ENCODE data around the gene WFS1. TPM values are rescaled to one million over a fixed set of nuclear protein-coding genes. Genes with fewer than 3 reads are reported as not detected.

WFS1 gene
- total and polyA plus RNA-seq, 2 donors (not counting 1 experiment from before 2014, with no cell fraction given), result 25.7 to 37.5 TPM

DNA sequence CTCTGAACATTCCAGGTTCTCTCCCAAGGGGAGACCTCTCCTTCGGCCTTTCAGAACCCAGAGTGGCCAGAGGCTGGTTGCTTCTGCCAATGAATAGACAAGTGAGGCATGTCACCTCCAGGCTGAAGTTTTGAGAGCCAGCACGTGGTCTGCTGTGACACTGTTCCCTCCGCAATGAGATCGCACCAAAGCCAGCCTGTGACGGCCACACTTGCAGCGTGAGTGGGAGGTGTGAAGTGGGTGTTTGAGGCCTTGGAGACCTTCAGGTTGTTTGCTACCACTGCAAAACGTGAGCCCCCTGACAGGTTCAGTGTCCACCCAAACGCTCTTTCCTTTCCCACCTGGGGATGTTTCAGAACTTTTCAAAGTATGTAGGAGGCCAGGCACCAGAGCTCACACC is 81.0 kb downstream of the WFS1 start:
- Histone ChIP-seq H3K27me3 (ENCODE audit: control insufficient read depth, insufficient read depth, low read length) (no peaks in the 10 kb centered on the region), H3K36me3 (ENCODE audit: control insufficient read depth, insufficient read depth, low read length) (no peaks in the 10 kb centered on the region), H3K27ac (ENCODE audit: insufficient read depth, low read length) (no peak overlapping the region), H3K4me2 (ENCODE audit: extremely low read depth, insufficient read depth, low read length) (no peak overlapping the region), H4K20me1 (ENCODE audit: control insufficient read depth, extremely low read depth, insufficient read depth, low read length) (no peaks in the 10 kb centered on the region), H3K4me1 (ENCODE audit: control insufficient read depth, extremely low read depth, insufficient read depth, low read length) (no peaks in the 10 kb centered on the region), H3K4me3 (replicated peaks in 1 of 4; ENCODE audit: control extremely low read depth in 1 of 4, insufficient read depth in 1 of 4, low read depth in 3 of 4, low read length in 4 of 4) (no peak overlapping the region), H3K79me2 (ENCODE audit: control insufficient read depth, insufficient read depth, low read length) (no peaks in the 10 kb centered on the region), H3K9ac (ENCODE audit: insufficient read depth, low read length) (no peak overlapping the region), H3K9me3 (ENCODE audit: control insufficient read depth, insufficient read depth, low read depth, low read length) (no peaks in the 10 kb centered on the region), H2AFZ (ENCODE audit: low read length) (no peak overlapping the region)
- no peak for DNase-seq (ENCODE audit: low read depth in 2 of 2)
- TF ChIP-seq EZH2 (IDR thresholded peaks at IDR 0.05; ENCODE audit: low read length, missing control alignments), result no peak
- TF ChIP-seq, protein P1, sequence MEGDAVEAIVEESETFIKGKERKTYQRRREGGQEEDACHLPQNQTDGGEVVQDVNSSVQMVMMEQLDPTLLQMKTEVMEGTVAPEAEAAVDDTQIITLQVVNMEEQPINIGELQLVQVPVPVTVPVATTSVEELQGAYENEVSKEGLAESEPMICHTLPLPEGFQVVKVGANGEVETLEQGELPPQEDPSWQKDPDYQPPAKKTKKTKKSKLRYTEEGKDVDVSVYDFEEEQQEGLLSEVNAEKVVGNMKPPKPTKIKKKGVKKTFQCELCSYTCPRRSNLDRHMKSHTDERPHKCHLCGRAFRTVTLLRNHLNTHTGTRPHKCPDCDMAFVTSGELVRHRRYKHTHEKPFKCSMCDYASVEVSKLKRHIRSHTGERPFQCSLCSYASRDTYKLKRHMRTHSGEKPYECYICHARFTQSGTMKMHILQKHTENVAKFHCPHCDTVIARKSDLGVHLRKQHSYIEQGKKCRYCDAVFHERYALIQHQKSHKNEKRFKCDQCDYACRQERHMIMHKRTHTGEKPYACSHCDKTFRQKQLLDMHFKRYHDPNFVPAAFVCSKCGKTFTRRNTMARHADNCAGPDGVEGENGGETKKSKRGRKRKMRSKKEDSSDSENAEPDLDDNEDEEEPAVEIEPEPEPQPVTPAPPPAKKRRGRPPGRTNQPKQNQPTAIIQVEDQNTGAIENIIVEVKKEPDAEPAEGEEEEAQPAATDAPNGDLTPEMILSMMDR (conservative IDR thresholded peaks at IDR 0.05 in 1 of 2, IDR thresholded peaks at IDR 0.05 in 1 of 2; ENCODE audit: low read depth in 1 of 2, low read length in 2 of 2), result no peak

DNA sequence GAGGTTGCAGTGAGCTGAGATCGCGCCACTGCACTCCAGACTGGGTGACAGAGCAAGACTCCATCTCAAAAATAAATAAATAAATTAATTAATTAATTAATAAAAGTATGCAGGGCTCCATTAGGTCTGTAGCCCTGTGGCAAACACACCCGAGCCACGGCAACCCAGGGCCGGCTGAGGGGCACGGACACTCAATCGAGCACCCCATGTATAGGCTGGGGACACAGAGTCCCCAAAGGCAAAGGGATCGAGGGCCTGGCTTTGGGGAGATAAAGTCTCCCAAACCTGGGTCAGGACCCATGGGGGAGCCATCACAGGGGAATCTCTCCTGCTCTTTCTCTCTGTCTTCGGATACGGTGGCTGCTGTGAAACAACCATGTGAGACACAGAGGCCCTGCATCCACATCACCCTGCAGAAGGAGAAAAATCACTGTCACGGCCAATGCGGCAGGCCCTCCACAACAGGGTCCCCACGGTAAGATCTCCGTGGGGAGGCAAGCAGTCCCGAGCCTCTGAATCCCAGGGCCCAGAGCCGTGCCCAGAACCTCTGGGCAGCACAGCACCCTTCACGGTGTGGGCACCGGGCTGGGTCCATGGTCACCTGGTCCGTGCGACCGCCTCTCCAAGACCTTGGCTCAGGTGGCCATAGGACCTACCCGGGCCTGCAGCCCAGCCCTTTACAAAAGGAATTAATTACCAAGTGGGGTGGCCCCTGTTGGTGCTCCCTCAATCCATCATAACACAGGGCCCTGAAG is 81.8 kb downstream of the WFS1 start:
- Histone ChIP-seq H3K36me3 (ENCODE audit: control insufficient read depth, insufficient read depth, low read length) (no peaks in the 10 kb centered on the region), H3K27me3 (ENCODE audit: control insufficient read depth, insufficient read depth, low read length) (no peaks in the 10 kb centered on the region), H3K9me3 (ENCODE audit: control insufficient read depth, insufficient read depth, low read depth, low read length) (no peaks in the 10 kb centered on the region), H3K27ac (ENCODE audit: insufficient read depth, low read length) (no peak overlapping the region), H3K4me2 (ENCODE audit: extremely low read depth, insufficient read depth, low read length) (no peak overlapping the region), H3K9ac (ENCODE audit: insufficient read depth, low read length) (no peak overlapping the region), H3K79me2 (ENCODE audit: control insufficient read depth, insufficient read depth, low read length) (no peaks in the 10 kb centered on the region), H2AFZ (ENCODE audit: low read length) (no peak overlapping the region), H4K20me1 (ENCODE audit: control insufficient read depth, extremely low read depth, insufficient read depth, low read length) (no peaks in the 10 kb centered on the region), H3K4me1 (ENCODE audit: control insufficient read depth, extremely low read depth, insufficient read depth, low read length) (no peaks in the 10 kb centered on the region), H3K4me3 (replicated peaks in 1 of 4; ENCODE audit: control extremely low read depth in 1 of 4, insufficient read depth in 1 of 4, low read depth in 3 of 4, low read length in 4 of 4) (no peak overlapping the region)
- no peak for DNase-seq (ENCODE audit: low read depth in 2 of 2)
- TF ChIP-seq, protein P1 (conservative IDR thresholded peaks at IDR 0.05 in 1 of 2, IDR thresholded peaks at IDR 0.05 in 1 of 2; ENCODE audit: low read depth in 1 of 2, low read length in 2 of 2), result no peak
- no peak for TF ChIP-seq EZH2 (IDR thresholded peaks at IDR 0.05; ENCODE audit: low read length, missing control alignments)

DNA sequence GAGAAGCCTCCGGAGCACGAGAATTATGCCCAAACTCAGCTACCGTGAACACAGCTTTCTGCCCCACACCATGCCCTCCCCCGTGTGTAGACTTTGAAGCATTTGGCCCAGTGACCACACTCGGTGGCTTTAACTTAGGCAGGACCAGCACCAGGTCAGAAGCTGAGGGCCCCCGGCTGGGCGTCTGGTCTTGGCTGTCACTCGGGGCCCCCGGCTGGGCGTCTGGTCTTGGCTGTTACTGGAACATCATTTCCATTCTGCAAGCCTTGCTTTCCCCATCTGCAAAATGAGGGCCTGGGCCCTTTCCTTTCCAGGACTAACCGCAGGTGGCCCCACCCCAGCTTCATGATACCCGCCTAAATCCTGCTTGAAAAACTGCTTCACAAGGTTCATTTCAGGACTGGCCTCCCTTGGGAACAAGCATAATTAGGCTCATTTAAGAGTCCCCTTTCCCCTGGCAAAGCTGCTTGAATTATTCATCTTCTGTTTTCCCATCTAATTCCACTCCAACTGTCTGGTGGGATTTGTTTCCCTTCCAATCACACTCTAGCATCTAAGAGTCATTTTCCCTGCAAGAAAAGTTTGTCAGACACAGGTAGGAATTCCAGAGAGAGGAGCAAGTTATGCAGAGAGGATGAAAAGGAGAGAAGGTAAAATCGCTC is 82.5 kb downstream of the WFS1 start:
- Histone ChIP-seq H3K27ac (ENCODE audit: insufficient read depth, low read length) (no peak overlapping the region), H3K36me3 (ENCODE audit: control insufficient read depth, insufficient read depth, low read length) (no peaks in the 10 kb centered on the region), H3K4me1 (ENCODE audit: control insufficient read depth, extremely low read depth, insufficient read depth, low read length) (no peaks in the 10 kb centered on the region), H3K27me3 (ENCODE audit: control insufficient read depth, insufficient read depth, low read length) (no peaks in the 10 kb centered on the region), H3K9me3 (ENCODE audit: control insufficient read depth, insufficient read depth, low read depth, low read length) (no peaks in the 10 kb centered on the region), H3K4me3 (replicated peaks in 1 of 4; ENCODE audit: control extremely low read depth in 1 of 4, insufficient read depth in 1 of 4, low read depth in 3 of 4, low read length in 4 of 4) (no peak overlapping the region), H3K79me2 (ENCODE audit: control insufficient read depth, insufficient read depth, low read length) (no peaks in the 10 kb centered on the region), H2AFZ (ENCODE audit: low read length) (no peak overlapping the region), H4K20me1 (ENCODE audit: control insufficient read depth, extremely low read depth, insufficient read depth, low read length) (no peaks in the 10 kb centered on the region), H3K4me2 (ENCODE audit: extremely low read depth, insufficient read depth, low read length) (no peak overlapping the region), H3K9ac (ENCODE audit: insufficient read depth, low read length) (no peak overlapping the region)
- no peak for DNase-seq (ENCODE audit: low read depth in 2 of 2)
- TF ChIP-seq, protein P1 (conservative IDR thresholded peaks at IDR 0.05 in 1 of 2, IDR thresholded peaks at IDR 0.05 in 1 of 2; ENCODE audit: low read depth in 1 of 2, low read length in 2 of 2), result no peak
- no peak for TF ChIP-seq EZH2 (IDR thresholded peaks at IDR 0.05; ENCODE audit: low read length, missing control alignments)

All from fibroblast of lung (primary cell).